ENCODE results near the gene SUSD3. TPM values are rescaled to one million over a fixed set of nuclear protein-coding genes. Genes with fewer than 3 reads are reported as not detected.

The SUSD3 gene
- total RNA-seq, 1 donor from 2014 or later = 2.4 TPM

- Mint-ChIP-seq H3K27me3 (ENCODE audit: low read depth) (no peaks in the 10 kb centered on the region), H3K4me3 (no peak overlapping the region), H3K9me3 (no peaks in the 10 kb centered on the region), H3K4me1 (peaks cover 5% of the 10 kb centered on the region), H3K27ac (peak overlapping the region; percentile 5), H3K36me3 (no peaks in the 10 kb centered on the region)
- TF ChIP-seq CTCF (IDR thresholded peaks at IDR 0.05; ENCODE audit: unreplicated experiment) = no peak
- no peak for DNase-seq (ENCODE audit: low spot score in 2 of 2, unreplicated experiment in 2 of 2)
These were observed 22.6 kb downstream of the SUSD3 start for GRCh38 chr9:93081081-93081529.

DNA sequence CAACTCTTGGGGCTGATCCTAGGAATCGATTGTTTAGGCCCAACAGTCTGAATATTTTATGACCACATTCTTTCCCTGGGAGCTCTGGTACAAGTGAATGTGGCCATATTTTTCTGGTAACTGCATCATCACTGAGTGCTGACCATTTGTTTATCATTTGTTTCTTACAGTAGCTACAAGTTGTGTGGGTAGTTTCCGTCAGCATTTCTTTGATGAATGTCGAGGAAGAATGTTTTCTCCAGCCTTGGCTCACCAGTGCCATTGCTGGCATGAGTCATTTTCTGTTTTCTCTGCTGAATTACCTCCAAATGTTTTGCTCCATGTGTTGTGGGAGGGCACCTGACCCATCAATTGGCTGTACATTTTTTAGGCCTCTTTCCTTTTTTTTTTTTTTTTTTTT is 23.4 kb downstream of the SUSD3 start:
- no peak for TF ChIP-seq CTCF (IDR thresholded peaks at IDR 0.05; ENCODE audit: unreplicated experiment)
- no peaks in the 10 kb centered on the region for H3K27me3 Mint-ChIP-seq (ENCODE audit: low read depth)
- DNase-seq (ENCODE audit: low spot score in 2 of 2, unreplicated experiment in 2 of 2) = no peak
- H3K9me3 Mint-ChIP-seq = no peaks in the 10 kb centered on the region
- H3K36me3 Mint-ChIP-seq = peaks cover 1% of the 10 kb centered on the region
- no peak overlapping the region for H3K4me3 Mint-ChIP-seq
- no peak overlapping the region for H3K27ac Mint-ChIP-seq
- H3K4me1 Mint-ChIP-seq = peaks cover 5% of the 10 kb centered on the region

GRCh38 chr9:93082841-93083411 is 24.4 kb downstream of the SUSD3 start:
- H3K4me3 Mint-ChIP-seq = no peak overlapping the region
- H3K4me1 Mint-ChIP-seq = peaks cover 5% of the 10 kb centered on the region
- no peak for DNase-seq (ENCODE audit: low spot score in 2 of 2, unreplicated experiment in 2 of 2)
- no peaks in the 10 kb centered on the region for H3K9me3 Mint-ChIP-seq
- no peak for TF ChIP-seq CTCF (IDR thresholded peaks at IDR 0.05; ENCODE audit: unreplicated experiment)
- H3K27ac Mint-ChIP-seq = no peak overlapping the region
- no peaks in the 10 kb centered on the region for H3K27me3 Mint-ChIP-seq (ENCODE audit: low read depth)
- peaks cover 1% of the 10 kb centered on the region for H3K36me3 Mint-ChIP-seq

- no peak overlapping the region for H3K27ac Mint-ChIP-seq
- peaks cover 1% of the 10 kb centered on the region for H3K36me3 Mint-ChIP-seq
- H3K4me3 Mint-ChIP-seq = no peak overlapping the region
- no peak for DNase-seq (ENCODE audit: low spot score in 2 of 2, unreplicated experiment in 2 of 2)
- H3K27me3 Mint-ChIP-seq (ENCODE audit: low read depth) = no peaks in the 10 kb centered on the region
- TF ChIP-seq CTCF (IDR thresholded peaks at IDR 0.05; ENCODE audit: unreplicated experiment) = no peak
- no peaks in the 10 kb centered on the region for H3K9me3 Mint-ChIP-seq
- peaks cover 5% of the 10 kb centered on the region for H3K4me1 Mint-ChIP-seq
These were observed 25.3 kb downstream of the SUSD3 start for GRCh38 chr9:93083592-93084470.

DNA sequence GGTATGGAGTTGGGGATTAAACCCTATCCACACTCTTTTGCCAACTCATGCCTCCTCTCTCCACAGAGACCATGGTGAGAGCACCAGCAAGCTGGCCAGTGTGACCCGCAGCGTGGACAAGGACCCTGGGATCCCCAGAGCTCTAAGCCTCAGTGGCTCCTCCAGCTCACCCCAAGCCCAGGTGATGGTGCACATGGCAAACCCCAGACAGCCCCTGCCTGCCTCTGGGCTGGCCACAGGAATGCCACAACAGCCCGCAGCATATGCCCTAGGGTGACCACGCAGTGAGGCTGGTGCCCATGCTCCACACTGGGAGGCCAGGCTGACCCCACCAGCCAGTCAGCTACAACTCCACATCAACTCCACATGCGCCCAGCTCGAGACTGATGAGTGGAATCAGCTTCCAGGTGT is 26.0 kb downstream of the SUSD3 start:
- no peak for TF ChIP-seq CTCF (IDR thresholded peaks at IDR 0.05; ENCODE audit: unreplicated experiment)
- H3K9me3 Mint-ChIP-seq = no peaks in the 10 kb centered on the region
- no peaks in the 10 kb centered on the region for H3K27me3 Mint-ChIP-seq (ENCODE audit: low read depth)

More for the DNA sequence above, 26.0 kb downstream of the SUSD3 start:
- H3K36me3 Mint-ChIP-seq = peaks cover 1% of the 10 kb centered on the region
- H3K27ac Mint-ChIP-seq = no peak overlapping the region
- no peak overlapping the region for H3K4me3 Mint-ChIP-seq
- no peak for DNase-seq (ENCODE audit: low spot score in 2 of 2, unreplicated experiment in 2 of 2)
- H3K4me1 Mint-ChIP-seq = peaks cover 5% of the 10 kb centered on the region
